ENCODE data around the gene BHLHE40. TPM values are rescaled to one million over a fixed set of nuclear protein-coding genes. Genes with fewer than 3 reads are reported as not detected.

The BHLHE40 gene
- total RNA-seq, 3 donors from 2014 or later: 40.2 to 45.5 (median 42.9) TPM

- H3K4me3 ChIP-seq: no peak overlapping the region
- no peaks in the 10 kb centered on the region for H3K9me3 ChIP-seq
- no peaks in the 10 kb centered on the region for H3K4me1 ChIP-seq (ENCODE audit: low read depth)
- H3K36me3 ChIP-seq (ENCODE audit: low read depth): no peaks in the 10 kb centered on the region
- TF ChIP-seq, protein P1, sequence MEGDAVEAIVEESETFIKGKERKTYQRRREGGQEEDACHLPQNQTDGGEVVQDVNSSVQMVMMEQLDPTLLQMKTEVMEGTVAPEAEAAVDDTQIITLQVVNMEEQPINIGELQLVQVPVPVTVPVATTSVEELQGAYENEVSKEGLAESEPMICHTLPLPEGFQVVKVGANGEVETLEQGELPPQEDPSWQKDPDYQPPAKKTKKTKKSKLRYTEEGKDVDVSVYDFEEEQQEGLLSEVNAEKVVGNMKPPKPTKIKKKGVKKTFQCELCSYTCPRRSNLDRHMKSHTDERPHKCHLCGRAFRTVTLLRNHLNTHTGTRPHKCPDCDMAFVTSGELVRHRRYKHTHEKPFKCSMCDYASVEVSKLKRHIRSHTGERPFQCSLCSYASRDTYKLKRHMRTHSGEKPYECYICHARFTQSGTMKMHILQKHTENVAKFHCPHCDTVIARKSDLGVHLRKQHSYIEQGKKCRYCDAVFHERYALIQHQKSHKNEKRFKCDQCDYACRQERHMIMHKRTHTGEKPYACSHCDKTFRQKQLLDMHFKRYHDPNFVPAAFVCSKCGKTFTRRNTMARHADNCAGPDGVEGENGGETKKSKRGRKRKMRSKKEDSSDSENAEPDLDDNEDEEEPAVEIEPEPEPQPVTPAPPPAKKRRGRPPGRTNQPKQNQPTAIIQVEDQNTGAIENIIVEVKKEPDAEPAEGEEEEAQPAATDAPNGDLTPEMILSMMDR (IDR thresholded peaks at IDR 0.05): no peak
- no peak for ATAC-seq
- DNase-seq: no peak
- intact Hi-C loops (cut with DNase I, micrococcal nuclease): no loop called here
Measured at GRCh38 chr3:5032844-5033243, 53.6 kb downstream of the BHLHE40 start.

Other genes with a start within 250 kb of the BHLHE40 start
- 10 to 100 TPM; 49.3 to 68.5 (median 57.6) TPM for gene ARL8B, start 142.9 kb downstream of the BHLHE40 start, total RNA-seq
- 10 to 100 TPM; 30.3 to 52.6 (median 45.4) TPM for gene EDEM1, start 208.3 kb downstream of the BHLHE40 start, total RNA-seq

Data from mucosa of descending colon (tissue), 3 donors.